Adrenal gland (tissue), 12 donors: ENCODE data around the gene SYNE2. TPM values are rescaled to one million over a fixed set of nuclear protein-coding genes. Genes with fewer than 3 reads are reported as not detected.

Source experiments
- DNase-seq, 7 donors: peaks; one replicate each; pipeline ENCODE4 v3.0.0-alpha.2; 2019 to 2020
- H3K27ac ChIP-seq, 5 donors: fragments of 200-600 bp; sonication (generic) in 4 of 5; 1 replicate in 3 of 5; 2 replicates in 2 of 5; pipeline versions ENCODE4 v1.5.1 to v1.8.0; 2016 to 2020; ENCODE audit warnings: mild to moderate bottlenecking in 1 of 5
- H3K27me3 ChIP-seq: fragments of 200-600 bp; 2 replicates; pipeline ENCODE4 v1.8.0; 2021
- H3K36me3 ChIP-seq, 2 donors: fragments of 200-600 bp; replicated peaks in 1 of 2; 1 replicate in 1 of 2; 2 replicates in 1 of 2; pipeline versions ENCODE4 v1.5.1 to v1.8.0; 2018 to 2022
- H3K4me1 ChIP-seq, 2 donors: fragments of 200-600 bp; replicated peaks in 1 of 2; 1 replicate in 1 of 2; 2 replicates in 1 of 2; pipeline versions ENCODE4 v1.5.1 to v1.8.0; 2018 to 2021
- H3K4me3 ChIP-seq, 4 donors: fragments of 200-600 bp; sonication (generic) in 3 of 4; one replicate each; pipeline ENCODE4 v1.5.1; 2016 to 2018
- H3K9me3 ChIP-seq, 3 donors: fragments of 200-600 bp; sonication (generic) in 1 of 3; replicated peaks in 1 of 3; 1 replicate in 2 of 3; 2 replicates in 1 of 3; pipeline versions ENCODE4 v1.5.1 to v1.8.0; 2016 to 2021
- POLR2A ChIP-seq, 2 donors: fragments of 450-650 bp; IDR thresholded peaks; one replicate each; pipeline ENCODE4 v1.6.1; 2017; ENCODE audit warnings: antibody characterized with exemption in 2 of 2, mild to moderate bottlenecking in 2 of 2, moderate library complexity in 1 of 2
- WGBS, 4 donors: extraction: QIAGEN DNeasy Blood & Tissue Kit in 2 of 4; methylation state at CpG; one replicate each; pipeline versions ENCODE4 v1.1.5 to v1.1.7; 2013 to 2017; 5-methylcytosine and 5-hydroxymethylcytosine counted together
- intact Hi-C, 2 donors: fragments of 100-400 bp; cut with DNase I; formaldehyde crosslinking; loops; one replicate each; pipeline versions ENCODE4 v1.14.1 to v1.15.0; 2022 to 2023
- polyA plus RNA-seq, 3 donors: library from polyadenylated mRNA; stranded (reverse); fragments of 200-250 nt in 2 of 3; fragments of 350-450 nt in 1 of 3; fragmentation: Illumina TruSeq in 1 of 3; extraction: RNeasy Lipid Tissue Mini Kit (QIAGEN cat#74804) in 1 of 3; gene quantifications; one replicate each; pipeline ENCODE4 v1.2.3, GENCODE V29; 2013 to 2014
- total RNA-seq, 9 donors: library from RNA; depleted of rRNA in 4 of 9; stranded (reverse); fragments of >200 nt in 4 of 9; fragments of 120-200 nt in 1 of 9; fragmentation: NEBNext Ultra II Directional in 1 of 9; extraction: Animal tissue kit (Norgen Biotek cat#: 25700) in 1 of 9; gene quantifications; one replicate each; pipeline versions ENCODE4 v1.1.0 to v1.2.4, GENCODE V29; 2013 to 2023
- TF ChIP-seq, protein P1 (sequence below), 6 experiments: fragments of 450-650 bp in 4 of 6; fragments of 200-600 bp in 2 of 6; sonication (generic) in 1 of 6; IDR thresholded peaks; 1 replicate in 5 of 6; 2 replicates in 1 of 6; pipeline versions ENCODE4 v1.5.1 to v1.8.0; 2016 to 2021; ENCODE audit warnings: antibody characterized with exemption in 6 of 6, mild to moderate bottlenecking in 2 of 6, moderate library complexity in 1 of 6
- donor health status: healthy with polysubstance abuse.
- donor health status: Bipolar disorder and iron deficiency.
- donor health status: DM: yes; HTN: yes; CAD: no.
- donor health status: DM: no; HTN: no; CAD: no.
- donor health status: DM: no; HTN: no; CAD: no.
- donor health status: DM: yes; HTN: yes; CAD: no.

Gene SYNE2
- total and polyA plus RNA-seq, 12 donors: 21.4 to 140 (median 56.1) TPM

DNA sequence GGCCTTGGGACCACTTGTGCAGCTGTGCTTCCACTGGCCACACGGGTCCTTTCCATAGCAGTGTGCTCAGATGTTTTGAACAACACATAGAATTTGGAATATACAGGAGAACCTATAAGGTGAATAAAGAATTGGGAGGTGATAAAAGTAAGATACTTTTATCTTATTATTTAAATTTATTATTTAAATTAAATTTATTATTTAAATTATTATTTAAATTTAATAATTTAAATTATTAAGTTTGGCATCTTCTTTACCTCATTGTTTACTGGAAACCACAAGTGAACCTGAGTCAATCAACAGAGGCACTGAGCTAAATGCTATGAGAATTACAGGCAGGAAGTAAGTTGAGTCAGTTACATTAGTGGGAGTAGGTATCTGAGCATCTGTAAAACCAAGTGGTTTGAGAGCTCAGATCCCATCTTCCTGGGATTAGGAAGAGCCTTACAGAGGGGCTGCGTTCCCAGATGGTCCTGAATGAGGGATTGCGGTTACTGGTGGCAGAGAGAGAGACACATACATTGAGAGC is 338.2 kb downstream of the SYNE2 start:
- TF ChIP-seq, protein P1, sequence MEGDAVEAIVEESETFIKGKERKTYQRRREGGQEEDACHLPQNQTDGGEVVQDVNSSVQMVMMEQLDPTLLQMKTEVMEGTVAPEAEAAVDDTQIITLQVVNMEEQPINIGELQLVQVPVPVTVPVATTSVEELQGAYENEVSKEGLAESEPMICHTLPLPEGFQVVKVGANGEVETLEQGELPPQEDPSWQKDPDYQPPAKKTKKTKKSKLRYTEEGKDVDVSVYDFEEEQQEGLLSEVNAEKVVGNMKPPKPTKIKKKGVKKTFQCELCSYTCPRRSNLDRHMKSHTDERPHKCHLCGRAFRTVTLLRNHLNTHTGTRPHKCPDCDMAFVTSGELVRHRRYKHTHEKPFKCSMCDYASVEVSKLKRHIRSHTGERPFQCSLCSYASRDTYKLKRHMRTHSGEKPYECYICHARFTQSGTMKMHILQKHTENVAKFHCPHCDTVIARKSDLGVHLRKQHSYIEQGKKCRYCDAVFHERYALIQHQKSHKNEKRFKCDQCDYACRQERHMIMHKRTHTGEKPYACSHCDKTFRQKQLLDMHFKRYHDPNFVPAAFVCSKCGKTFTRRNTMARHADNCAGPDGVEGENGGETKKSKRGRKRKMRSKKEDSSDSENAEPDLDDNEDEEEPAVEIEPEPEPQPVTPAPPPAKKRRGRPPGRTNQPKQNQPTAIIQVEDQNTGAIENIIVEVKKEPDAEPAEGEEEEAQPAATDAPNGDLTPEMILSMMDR (IDR thresholded peaks at IDR 0.05): no peak
- no peak for TF ChIP-seq POLR2A (IDR thresholded peaks at IDR 0.05)
- Histone ChIP-seq H3K27ac (no peak overlapping the region), H3K27me3 (no peaks in the 10 kb centered on the region), H3K4me3 (no peak overlapping the region), H3K9me3 (no peaks in the 10 kb centered on the region), H3K36me3 (no peaks in the 10 kb centered on the region), H3K4me1 (peaks cover 7 to 25% of the 10 kb centered on the region in 2 donors)
- intact Hi-C loops: loop anchor here in 1 of 2 donors (10.0 kb wide), 1 partner anchor 46 kb away; no protein-coding TSS in a partner anchor
- 81 to 94% (median 92%) methylated on average over 3 of the region's 3 CpGs for WGBS, 4 donors
- no peak for DNase-seq

DNA sequence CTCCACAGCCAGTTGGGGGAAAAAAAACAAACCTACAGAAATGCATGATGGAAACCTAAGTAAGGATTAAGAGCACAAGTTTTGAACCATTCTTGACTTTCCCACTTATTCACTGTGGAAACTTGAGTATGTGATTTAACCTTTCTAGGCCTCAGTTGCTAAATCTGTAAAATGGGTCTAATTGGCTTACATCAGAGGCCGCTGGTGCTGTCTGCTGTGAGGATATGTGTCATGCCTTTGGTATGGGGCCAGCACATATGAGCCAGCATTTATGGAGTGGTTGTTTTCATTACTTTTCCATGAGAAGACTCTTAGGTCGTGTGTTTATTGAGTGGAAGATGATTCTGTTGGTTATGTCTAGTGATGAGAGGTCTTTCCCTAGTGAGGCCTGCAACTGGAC is 339.0 kb downstream of the SYNE2 start:
- Histone ChIP-seq H3K4me3 (no peak overlapping the region), H3K27me3 (no peaks in the 10 kb centered on the region), H3K36me3 (no peaks in the 10 kb centered on the region), H3K27ac (no peak overlapping the region), H3K9me3 (no peaks in the 10 kb centered on the region), H3K4me1 (peaks cover 14 to 32% of the 10 kb centered on the region in 2 donors)
- intact Hi-C loops: loop anchor here in 1 of 2 donors (10.0 kb wide), 1 partner anchor 47 kb away; no protein-coding TSS in a partner anchor
- no peak for DNase-seq
- TF ChIP-seq, protein P1 (IDR thresholded peaks at IDR 0.05): no peak
- TF ChIP-seq POLR2A (IDR thresholded peaks at IDR 0.05): no peak
- whole genome bisulfite sequencing, 4 donors: 75 to 84% (median 81%) methylated on average over 2 of the region's 2 CpGs

DNA sequence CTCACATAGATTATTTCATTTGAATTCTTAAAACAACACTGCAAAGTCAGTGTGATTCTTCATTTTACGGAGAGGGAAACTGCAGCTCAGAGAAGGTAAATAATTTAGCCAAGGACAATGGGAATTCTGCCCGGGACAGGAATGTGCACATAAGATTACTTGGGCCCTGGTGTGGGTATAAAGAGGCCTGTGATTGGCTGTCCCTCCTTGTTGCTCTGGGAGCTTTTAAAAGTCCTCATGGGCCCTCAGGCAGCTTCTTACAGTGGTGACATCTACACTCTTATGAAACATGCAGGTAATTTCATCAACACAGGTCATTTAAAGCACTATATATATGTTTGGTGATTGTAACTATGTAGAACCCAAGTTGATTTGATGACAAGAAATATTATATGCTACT is 341.0 kb downstream of the SYNE2 start:
- H3K4me3 ChIP-seq: no peak overlapping the region
- peak in 4 of 7 donors; percentile 38 to 59 (median 50) for DNase-seq
- intact Hi-C loops: loop anchor here in 1 of 2 donors (10.0 kb wide), 1 partner anchor 49 kb away; no protein-coding TSS in a partner anchor
- H3K9me3 ChIP-seq: no peaks in the 10 kb centered on the region
- peak overlapping the region in 3 of 5 donors; percentile 78 to 93 (median 91) for H3K27ac ChIP-seq
- no peaks in the 10 kb centered on the region for H3K36me3 ChIP-seq
- TF ChIP-seq, protein P1 (IDR thresholded peaks at IDR 0.05): no peak
- TF ChIP-seq POLR2A (IDR thresholded peaks at IDR 0.05): no peak
- WGBS, 4 donors: 40 to 67% (median 53%) methylated on average over 2 of the region's 2 CpGs
- peaks cover 26 to 48% of the 10 kb centered on the region in 2 donors for H3K4me1 ChIP-seq
- H3K27me3 ChIP-seq: no peaks in the 10 kb centered on the region

DNA sequence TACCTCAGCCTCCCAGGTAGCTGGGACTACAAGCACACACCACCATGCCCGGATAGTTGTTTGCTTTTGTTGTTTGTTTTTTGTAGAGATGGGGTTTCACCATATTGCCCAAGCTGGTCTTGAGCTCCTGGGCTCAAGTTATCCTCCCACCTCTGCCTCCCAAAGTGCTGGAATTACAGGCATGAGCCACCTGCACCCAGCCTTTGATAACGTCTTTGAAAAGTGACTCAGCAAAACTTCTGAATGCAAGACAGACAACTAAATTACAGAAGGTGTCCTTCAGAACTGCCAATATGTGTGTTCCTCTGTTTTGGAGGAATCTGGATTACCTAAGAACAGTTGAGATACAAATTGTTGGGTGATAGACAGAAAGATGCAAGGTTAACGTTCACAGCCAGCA is 341.6 kb downstream of the SYNE2 start:
- no peak for DNase-seq
- H3K4me3 ChIP-seq: no peak overlapping the region
- 49 to 65% (median 60%) methylated on average over 3 of the region's 3 CpGs for WGBS, 4 donors
- H3K36me3 ChIP-seq: no peaks in the 10 kb centered on the region
- TF ChIP-seq, protein P1 (IDR thresholded peaks at IDR 0.05): no peak
- no peak for TF ChIP-seq POLR2A (IDR thresholded peaks at IDR 0.05)
- H3K4me1 ChIP-seq: peaks cover 31 to 54% of the 10 kb centered on the region in 2 donors
- no peaks in the 10 kb centered on the region for H3K9me3 ChIP-seq
- intact Hi-C loops: loop anchor here in 1 of 2 donors (10.0 kb wide), 1 partner anchor 50 kb away; no protein-coding TSS in a partner anchor
- H3K27me3 ChIP-seq: no peaks in the 10 kb centered on the region
- peak overlapping the region in 4 of 5 donors; percentile 19 to 93 (median 84) for H3K27ac ChIP-seq
